GM12801 (cell line): ENCODE results near the gene SMIM24.

Experiments used
- CTCF ChIP-seq: IDR thresholded peaks from one replicate; pipeline ENCODE4 v1.5.1; 2011; ENCODE audit warnings: control low read depth; ENCODE audit not compliant: insufficient read length; ENCODE audit errors: extremely low read depth

The SMIM24 gene

GRCh38 chr19:3465552-3465951 lies 14.8 kb downstream of the SMIM24 start:
- TF ChIP-seq CTCF: no peak

GRCh38 chr19:3464587-3465235 lies 15.6 kb downstream of the SMIM24 start:
- TF ChIP-seq CTCF: no peak

- no peak for TF ChIP-seq CTCF
Observed at GRCh38 chr19:3463714-3464586, 16.4 kb downstream of the SMIM24 start.

GRCh38 chr19:3462991-3463713 lies 17.2 kb downstream of the SMIM24 start:
- TF ChIP-seq CTCF: no peak

GRCh38 chr19:3459965-3460582 lies 20.3 kb downstream of the SMIM24 start:
- no peak for TF ChIP-seq CTCF

- TF ChIP-seq CTCF: no peak
Observed at GRCh38 chr19:3459089-3459881, 21.0 kb downstream of the SMIM24 start.
